SK-N-SH treated with all-trans-retinoic acid at 6 μM for 48 hours (cell line): ENCODE data around the gene ADARB2.

Experiments used
- CREB5 ChIP-seq: fragments of 250-450 bp; sonication (Bioruptor Pico); IDR thresholded peaks from 2 replicates; pipeline ENCODE4 v1.5.1; 2020; ENCODE audit warnings: low read depth, mild to moderate bottlenecking, moderate library complexity
- POU6F1 ChIP-seq: fragments of 250-450 bp; sonication (Bioruptor Pico); IDR thresholded peaks from 2 replicates; pipeline ENCODE4 v1.8.0; 2021; ENCODE audit warnings: low read depth, mild to moderate bottlenecking, moderate library complexity, borderline replicate concordance

GRCh38 chr10:1377231-1377630, 360.1 kb downstream of the ADARB2 start:
- TF ChIP-seq POU6F1 (CRISPR knock-in tag) (no peak), CREB5 (CRISPR knock-in tag) (no peak)
